HG02759 (cell line): ENCODE results near the gene TRIM39.
"Not testable (repeated sequence)": the region's sequence is repeated elsewhere in the genome, so short reads cannot be mapped to it uniquely, and the experiment has no call there.

Experiments used
- ATAC-seq: cut with Tn5 transposase; IDR thresholded peaks from one replicate; pipeline ENCODE4 v1.9.1; 2021; ENCODE audit warnings: mild to moderate bottlenecking, moderate library complexity; ENCODE audit not compliant: unreplicated experiment

The TRIM39 gene

DNA sequence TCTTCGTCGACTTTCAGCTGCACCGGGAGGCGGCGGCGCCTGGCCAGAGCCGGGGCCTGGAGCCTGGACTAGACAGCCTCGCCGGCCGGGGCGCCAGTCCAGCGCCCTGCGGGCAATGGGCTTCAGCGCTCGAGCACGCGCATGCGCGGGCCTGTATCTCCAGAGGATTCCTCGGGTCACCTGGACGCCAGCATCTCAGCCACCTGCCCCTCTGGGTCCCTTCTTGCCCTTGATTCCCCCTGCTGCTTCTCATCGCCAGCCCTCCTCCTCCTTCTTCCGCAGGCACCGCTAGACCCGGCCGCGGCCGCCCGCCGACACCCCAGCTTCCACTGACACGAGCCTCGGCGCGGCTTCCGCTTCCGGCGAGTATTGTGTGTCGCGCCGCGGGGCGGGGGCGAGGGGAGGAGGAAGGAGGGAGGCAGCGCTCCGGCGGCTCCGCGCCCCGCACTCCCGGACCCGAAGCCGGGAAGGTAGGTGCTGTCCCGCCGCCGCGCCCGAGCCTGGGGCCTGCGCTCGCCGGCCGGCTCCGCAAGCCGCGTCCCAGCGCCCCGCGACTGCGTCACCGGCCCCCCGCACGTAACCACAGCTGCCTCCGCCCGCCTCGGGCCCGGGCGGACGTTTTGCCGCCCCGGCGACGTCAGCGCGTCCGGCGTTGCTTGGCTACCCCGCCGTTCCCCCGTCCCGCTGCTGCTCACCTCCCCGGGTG lies at the start of gene TRIM39:
Gene TRIM39 (plus strand): TSS at position 402 of the 706 bp plus-strand sequence. CDS start 2,391 bp downstream, outside the sequence.
- ATAC-seq: peak; percentile 76

DNA sequence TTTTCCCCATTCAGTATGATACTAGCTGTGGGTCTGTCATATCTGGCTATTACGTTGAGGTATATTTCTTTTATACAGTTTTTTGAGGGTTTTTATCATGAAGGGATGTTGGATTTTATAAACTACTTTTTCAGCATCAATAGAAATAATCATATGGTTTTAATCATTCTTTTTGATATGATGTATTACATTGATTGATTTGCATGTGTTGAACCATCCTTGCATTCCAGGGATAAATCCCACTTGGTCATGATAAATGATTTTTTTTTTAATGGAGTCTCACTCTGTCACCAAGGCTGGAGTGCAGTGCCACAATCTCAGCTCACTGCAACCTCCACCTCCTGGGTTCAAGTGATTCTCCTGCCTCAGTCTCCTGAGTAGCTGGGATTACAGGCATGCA lies 45.7 kb upstream of the TRIM39 start:
- not testable (repeated sequence) for ATAC-seq

DNA sequence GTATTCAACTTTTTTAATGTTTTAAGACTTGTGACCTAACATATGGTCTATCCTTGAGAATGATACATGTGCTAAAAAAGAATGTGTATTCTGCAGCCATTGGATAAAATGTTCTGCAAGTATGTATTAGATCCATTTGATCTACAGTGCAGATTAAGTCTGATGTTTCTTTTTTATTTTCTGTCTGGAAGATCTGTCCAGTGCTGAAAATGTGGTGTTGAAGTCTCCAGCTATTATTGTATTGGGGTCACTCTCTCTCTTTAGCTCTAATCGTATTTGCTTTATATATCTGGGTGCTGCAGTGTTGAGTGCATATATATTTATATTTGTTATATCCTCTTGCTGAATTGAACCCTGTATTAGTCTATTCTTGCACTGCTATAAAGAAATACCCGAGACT lies 44.2 kb upstream of the TRIM39 start:
- ATAC-seq: no peak

DNA sequence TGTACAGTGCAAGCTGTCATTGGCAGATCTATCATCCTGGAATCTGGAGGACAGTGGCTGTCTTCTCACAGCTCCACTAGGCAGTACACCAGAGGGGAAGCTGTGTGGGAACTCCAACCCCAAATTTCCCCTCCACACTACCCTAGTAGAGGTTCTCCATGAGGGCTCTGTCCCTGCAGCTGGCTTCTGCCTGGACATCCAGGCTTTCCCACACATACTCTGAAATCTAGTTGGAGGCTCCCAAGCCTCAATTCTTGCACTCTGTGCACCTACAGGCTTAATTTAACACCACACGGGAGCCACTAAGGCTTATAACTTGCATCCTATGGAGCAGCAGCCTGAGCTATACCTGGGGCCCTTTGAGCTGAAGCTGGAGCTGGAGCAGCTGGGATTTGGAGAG lies 43.0 kb upstream of the TRIM39 start:
- no peak for ATAC-seq

DNA sequence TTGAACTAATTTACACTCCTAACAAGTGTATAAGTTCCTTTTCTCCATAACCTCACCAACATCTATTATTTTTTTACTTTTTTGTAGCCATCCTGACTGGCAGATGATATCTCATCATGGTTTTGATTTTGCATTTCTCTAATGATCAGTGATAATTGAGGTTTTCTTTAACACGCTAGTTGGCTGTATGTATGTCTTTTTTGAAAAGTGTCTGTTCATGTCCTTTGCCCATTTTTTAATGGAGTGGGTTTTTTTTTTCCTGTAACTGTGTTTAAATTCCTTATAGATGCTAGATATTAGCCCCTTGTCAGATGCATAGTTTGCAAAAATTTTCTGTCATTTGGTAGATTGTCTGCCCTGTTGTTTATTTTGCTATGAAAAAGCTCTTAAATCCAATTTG lies 39.6 kb upstream of the TRIM39 start:
- ATAC-seq: no peak

DNA sequence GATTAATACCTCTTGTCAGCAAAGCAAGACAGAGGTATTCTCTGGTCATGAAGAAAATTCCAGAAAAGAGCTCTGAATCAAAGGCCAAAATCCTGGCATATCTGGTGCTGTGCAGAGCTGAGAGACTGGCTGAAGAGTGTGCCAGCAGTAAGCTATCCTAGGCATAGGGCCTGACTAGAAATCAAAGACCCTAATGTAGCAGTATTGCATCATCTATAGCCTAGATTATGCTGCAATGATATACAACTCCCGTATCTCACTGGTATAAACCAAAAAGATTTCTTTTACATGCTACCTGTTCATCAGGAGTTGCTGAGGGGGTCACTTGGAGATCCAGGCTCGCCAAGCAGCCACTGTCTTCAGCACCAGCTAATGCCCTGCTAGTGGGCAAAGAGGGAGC lies 30.9 kb upstream of the TRIM39 start:
- no peak for ATAC-seq

- no peak for ATAC-seq
Measured at GRCh38 chr6:30304002-30304401, 22.7 kb upstream of the TRIM39 start.

DNA sequence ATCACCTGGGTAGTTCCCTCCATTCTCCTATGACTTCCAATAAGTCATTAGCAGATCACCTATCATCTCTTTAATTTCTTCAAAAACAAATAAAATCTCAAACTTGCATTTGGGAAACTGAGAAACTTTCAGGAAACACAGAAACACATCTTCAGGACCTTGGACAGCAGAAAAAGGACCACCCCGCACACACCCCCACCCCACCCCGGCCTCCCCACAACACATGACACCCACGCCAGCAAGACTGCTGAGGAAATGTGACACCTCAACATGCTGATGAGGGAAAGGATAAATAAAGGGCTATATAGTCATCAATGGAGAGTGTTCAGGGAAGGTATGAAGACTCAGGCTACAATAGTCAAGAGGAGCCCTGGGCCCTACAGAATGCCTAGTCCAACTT lies 15.6 kb upstream of the TRIM39 start:
- ATAC-seq: no peak

GRCh38 chr6:30311671-30312070 lies 15.1 kb upstream of the TRIM39 start:
- no peak for ATAC-seq

DNA sequence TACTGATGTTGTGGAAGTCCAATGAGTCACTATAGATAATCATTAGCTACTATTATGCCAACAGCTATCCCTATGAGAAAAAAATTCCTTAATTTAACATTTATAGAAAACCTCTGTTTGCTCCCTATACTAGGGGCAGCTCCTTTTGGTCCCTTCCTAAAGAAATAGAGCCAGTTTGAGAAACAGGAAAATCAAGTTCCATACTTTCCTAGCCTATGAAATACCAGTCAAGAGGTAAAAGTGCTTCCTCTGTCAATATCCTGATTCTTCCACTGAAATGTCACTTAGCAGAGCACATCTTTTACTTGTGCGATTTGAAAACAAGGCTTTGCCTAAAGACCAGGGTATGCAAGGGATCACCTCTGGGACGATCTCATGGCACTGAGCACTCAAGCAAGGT lies 14.5 kb upstream of the TRIM39 start:
- ATAC-seq: no peak

- ATAC-seq: no peak
Measured at GRCh38 chr6:30312676-30313321, 13.9 kb upstream of the TRIM39 start.

DNA sequence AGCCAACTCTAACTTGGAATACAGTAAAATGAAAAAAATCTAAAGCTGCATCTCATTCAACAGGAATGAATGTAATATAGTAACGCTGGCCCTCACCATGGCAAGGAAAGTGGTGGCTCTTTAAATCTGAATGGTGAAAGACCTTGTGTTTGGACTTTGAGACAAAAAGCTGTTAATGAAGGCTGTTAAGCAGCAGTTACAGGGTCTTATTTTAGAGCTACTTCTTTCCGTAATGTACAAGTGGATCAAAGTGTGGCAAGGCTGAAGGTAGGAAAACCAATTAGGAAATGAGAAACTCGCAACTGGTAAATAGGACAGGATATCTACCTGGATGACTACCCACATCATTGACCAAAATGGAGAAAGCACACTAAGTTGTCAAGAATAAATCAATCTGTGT lies 11.6 kb upstream of the TRIM39 start:
- ATAC-seq: no peak

GRCh38 chr6:30317913-30318589 lies 8.7 kb upstream of the TRIM39 start:
- no peak for ATAC-seq

- ATAC-seq: no peak
Measured at GRCh38 chr6:30319146-30319835, 7.4 kb upstream of the TRIM39 start.

GRCh38 chr6:30321692-30322388 lies 4.9 kb upstream of the TRIM39 start:
- ATAC-seq: no peak

- no peak for ATAC-seq
Measured at GRCh38 chr6:30322527-30323501, 3.9 kb upstream of the TRIM39 start.

DNA sequence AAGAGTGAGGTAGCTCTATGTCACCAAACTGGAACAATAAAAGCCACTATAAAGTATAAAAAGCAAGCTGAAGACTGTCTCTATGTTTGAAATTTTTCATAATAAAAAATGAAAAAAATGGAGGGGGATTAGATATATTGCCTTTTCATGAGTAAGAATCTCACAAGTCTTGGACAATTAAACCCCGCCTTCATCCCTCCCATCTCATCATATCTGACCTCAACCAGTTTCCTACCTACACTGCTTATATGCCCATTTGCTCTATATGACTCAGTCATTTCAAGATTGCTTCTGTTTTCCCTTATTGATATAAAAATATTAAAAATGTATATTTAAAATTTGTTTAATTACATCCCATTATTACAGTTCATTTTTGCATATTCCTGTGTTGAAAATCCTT lies 2.9 kb upstream of the TRIM39 start:
- ATAC-seq: no peak

- peak; percentile 27 for ATAC-seq
Measured at GRCh38 chr6:30325150-30325872, 1.4 kb upstream of the TRIM39 start.

- peak; percentile 50 for ATAC-seq
Measured at GRCh38 chr6:30325873-30326525, 728 bp upstream of the TRIM39 start.
